ENCODE results near the gene PRTFDC1.

The PRTFDC1 gene

GRCh38 chr10:24862589-24862988 is 89.8 kb downstream of the PRTFDC1 start:
- Histone ChIP-seq H3K36me3 (ENCODE audit: control insufficient read depth, insufficient read depth, low read length) (no peaks in the 10 kb centered on the region), H3K4me1 (peaks cover 5% of the 10 kb centered on the region), H3K79me2 (no peaks in the 10 kb centered on the region), H3K9me3 (ENCODE audit: control insufficient read depth, low read length) (no peaks in the 10 kb centered on the region), H3K27me3 (ENCODE audit: control insufficient read depth, insufficient read depth, low read length) (no peaks in the 10 kb centered on the region), H3K4me3 (ENCODE audit: low read depth, low read length) (no peak overlapping the region), H3K9ac (no peak overlapping the region), H2AFZ (no peak overlapping the region), H3K27ac (no peak overlapping the region), H3K4me2 (ENCODE audit: low read length) (no peak overlapping the region)
- TF ChIP-seq, protein P1, sequence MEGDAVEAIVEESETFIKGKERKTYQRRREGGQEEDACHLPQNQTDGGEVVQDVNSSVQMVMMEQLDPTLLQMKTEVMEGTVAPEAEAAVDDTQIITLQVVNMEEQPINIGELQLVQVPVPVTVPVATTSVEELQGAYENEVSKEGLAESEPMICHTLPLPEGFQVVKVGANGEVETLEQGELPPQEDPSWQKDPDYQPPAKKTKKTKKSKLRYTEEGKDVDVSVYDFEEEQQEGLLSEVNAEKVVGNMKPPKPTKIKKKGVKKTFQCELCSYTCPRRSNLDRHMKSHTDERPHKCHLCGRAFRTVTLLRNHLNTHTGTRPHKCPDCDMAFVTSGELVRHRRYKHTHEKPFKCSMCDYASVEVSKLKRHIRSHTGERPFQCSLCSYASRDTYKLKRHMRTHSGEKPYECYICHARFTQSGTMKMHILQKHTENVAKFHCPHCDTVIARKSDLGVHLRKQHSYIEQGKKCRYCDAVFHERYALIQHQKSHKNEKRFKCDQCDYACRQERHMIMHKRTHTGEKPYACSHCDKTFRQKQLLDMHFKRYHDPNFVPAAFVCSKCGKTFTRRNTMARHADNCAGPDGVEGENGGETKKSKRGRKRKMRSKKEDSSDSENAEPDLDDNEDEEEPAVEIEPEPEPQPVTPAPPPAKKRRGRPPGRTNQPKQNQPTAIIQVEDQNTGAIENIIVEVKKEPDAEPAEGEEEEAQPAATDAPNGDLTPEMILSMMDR (IDR thresholded peaks at IDR 0.05): no peak

DNA sequence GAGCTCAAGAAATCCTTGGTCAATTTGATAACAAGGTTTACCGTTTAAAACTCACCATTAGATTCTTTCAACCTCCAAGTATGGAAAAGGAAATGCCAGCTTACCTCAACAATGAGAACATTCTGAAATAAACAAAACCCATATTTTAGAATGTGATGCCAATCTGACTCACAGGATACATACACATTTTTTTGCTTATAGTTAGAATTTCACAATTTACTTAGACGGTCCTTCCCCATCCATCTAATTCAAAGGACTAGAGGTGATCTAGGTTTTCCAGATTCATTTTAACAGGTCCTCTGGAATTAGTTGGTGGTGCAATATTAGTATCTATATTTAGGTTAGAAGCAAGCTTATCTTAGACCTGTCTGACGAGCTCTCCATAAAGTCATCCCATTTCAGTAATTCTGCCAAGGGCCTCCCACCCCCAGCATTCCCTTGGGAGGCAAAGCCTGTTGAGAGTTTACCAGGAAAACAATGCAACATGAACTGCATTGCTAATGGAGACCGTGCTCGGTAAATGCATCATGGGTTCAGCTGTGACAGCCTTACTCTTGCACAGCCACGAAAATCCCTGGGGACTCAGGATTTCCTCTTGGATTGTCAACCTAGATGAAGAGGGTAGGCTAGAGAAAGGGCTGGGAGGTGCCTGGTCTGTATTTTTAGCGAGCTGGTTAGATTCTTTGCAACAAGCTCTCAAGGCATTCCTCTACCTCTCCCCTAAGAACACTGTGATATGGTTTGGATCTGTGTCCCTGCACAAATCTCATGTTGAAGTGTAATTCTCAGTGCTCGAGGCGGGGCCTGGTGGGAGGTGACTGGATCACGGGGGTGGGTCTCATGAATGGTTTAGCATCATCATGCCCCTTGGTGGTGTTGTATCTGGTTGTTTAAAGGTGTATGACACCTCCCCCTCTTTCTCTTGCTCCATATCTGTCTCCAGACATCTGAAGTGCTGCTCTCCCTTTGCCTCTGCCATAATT is 93.8 kb downstream of the PRTFDC1 start:
- Histone ChIP-seq H3K27ac (no peak overlapping the region), H2AFZ (no peak overlapping the region), H3K4me2 (ENCODE audit: low read length) (no peak overlapping the region), H3K79me2 (no peaks in the 10 kb centered on the region), H3K36me3 (ENCODE audit: control insufficient read depth, insufficient read depth, low read length) (no peaks in the 10 kb centered on the region), H3K9me3 (ENCODE audit: control insufficient read depth, low read length) (no peaks in the 10 kb centered on the region), H3K9ac (no peak overlapping the region), H3K4me3 (ENCODE audit: low read depth, low read length) (no peak overlapping the region), H3K27me3 (ENCODE audit: control insufficient read depth, insufficient read depth, low read length) (no peaks in the 10 kb centered on the region), H3K4me1 (peaks cover 16% of the 10 kb centered on the region)
- TF ChIP-seq, protein P1 (IDR thresholded peaks at IDR 0.05): no peak

DNA sequence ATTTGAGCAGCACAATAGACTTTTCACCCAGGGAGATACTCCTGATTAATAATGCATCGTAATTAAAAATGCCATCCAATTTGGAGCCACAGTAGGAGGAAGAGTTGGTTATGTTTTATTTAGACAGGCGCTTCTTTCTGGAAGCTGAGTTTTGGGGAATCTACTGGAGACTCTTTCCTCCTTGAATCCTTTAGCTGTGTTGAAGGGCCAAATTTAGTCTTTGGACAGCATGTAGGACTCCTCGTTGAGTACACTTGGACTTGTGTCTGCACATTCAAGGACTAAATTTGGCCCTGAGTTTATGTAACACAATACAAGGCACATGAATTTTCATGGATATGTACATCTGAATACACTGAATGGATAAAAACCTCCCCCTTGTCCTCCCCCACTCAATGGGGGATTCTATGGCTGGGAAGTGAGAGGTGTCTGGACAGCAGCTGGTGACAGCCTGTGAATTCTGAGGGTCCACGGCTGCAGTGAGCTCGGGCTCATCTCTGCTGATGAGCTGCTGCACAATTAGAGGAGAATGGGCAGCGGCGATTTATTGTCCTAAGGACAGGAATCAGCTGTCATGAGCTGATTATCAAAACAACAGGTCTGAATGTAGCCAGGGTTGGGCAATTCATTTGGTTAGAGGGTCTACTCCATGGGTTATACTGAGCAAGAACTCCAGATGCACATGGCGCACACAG is 95.2 kb downstream of the PRTFDC1 start:
- TF ChIP-seq, protein P1 (IDR thresholded peaks at IDR 0.05): no peak
- Histone ChIP-seq H3K4me1 (peaks cover 16% of the 10 kb centered on the region), H3K79me2 (no peaks in the 10 kb centered on the region), H3K9ac (no peak overlapping the region), H3K27me3 (ENCODE audit: control insufficient read depth, insufficient read depth, low read length) (no peaks in the 10 kb centered on the region), H3K36me3 (ENCODE audit: control insufficient read depth, insufficient read depth, low read length) (no peaks in the 10 kb centered on the region), H3K27ac (no peak overlapping the region), H3K9me3 (ENCODE audit: control insufficient read depth, low read length) (no peaks in the 10 kb centered on the region), H3K4me2 (ENCODE audit: low read length) (no peak overlapping the region), H3K4me3 (ENCODE audit: low read depth, low read length) (no peak overlapping the region), H2AFZ (no peak overlapping the region)

- Histone ChIP-seq H3K4me2 (ENCODE audit: low read length) (peak overlapping the region; percentile 9), H3K4me3 (ENCODE audit: low read depth, low read length) (no peak overlapping the region), H3K27ac (no peak overlapping the region), H2AFZ (peak overlapping the region; percentile 10), H3K4me1 (peaks cover 16% of the 10 kb centered on the region), H3K9ac (no peak overlapping the region), H3K9me3 (ENCODE audit: control insufficient read depth, low read length) (no peaks in the 10 kb centered on the region), H3K27me3 (ENCODE audit: control insufficient read depth, insufficient read depth, low read length) (no peaks in the 10 kb centered on the region), H3K36me3 (ENCODE audit: control insufficient read depth, insufficient read depth, low read length) (no peaks in the 10 kb centered on the region), H3K79me2 (no peaks in the 10 kb centered on the region)
- TF ChIP-seq, protein P1 (IDR thresholded peaks at IDR 0.05): no peak
These were observed 98.2 kb downstream of the PRTFDC1 start for GRCh38 chr10:24854256-24854655.
